ENCODE data around the gene EME1.

The EME1 gene

DNA sequence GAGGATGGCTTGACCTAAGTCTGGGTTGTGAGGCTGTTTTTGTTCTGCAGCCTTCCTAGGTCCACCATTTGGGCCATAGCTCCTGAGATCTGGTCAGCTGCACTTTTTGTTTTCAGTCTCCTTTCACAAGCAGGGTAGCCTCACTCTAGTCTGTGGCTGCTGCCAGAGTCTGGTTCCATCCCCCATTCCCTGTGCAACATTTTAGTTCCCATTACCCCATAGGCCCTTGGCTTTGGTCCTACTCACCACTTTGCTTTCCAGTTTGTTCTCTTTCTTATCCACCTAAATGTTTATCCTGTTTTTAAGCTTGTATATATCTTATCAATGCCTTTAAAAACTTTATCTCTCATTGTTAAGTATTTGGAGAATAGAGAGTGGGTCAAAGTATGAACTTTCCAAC lies 33.6 kb upstream of the EME1 start:
- Histone ChIP-seq H3K4me1 (no peaks in the 10 kb centered on the region), H3K27me3 (0 out of 2 replicates have a peak, but pooled peaks cover 5% of the 10 kb centered on the region), H3K9me3 (no peaks in the 10 kb centered on the region), H3K36me3 (no peaks in the 10 kb centered on the region), H3K4me3 (ENCODE audit: low read depth, low read length) (no peak overlapping the region)
- DNase-seq = no peak
- TF ChIP-seq, protein P1, sequence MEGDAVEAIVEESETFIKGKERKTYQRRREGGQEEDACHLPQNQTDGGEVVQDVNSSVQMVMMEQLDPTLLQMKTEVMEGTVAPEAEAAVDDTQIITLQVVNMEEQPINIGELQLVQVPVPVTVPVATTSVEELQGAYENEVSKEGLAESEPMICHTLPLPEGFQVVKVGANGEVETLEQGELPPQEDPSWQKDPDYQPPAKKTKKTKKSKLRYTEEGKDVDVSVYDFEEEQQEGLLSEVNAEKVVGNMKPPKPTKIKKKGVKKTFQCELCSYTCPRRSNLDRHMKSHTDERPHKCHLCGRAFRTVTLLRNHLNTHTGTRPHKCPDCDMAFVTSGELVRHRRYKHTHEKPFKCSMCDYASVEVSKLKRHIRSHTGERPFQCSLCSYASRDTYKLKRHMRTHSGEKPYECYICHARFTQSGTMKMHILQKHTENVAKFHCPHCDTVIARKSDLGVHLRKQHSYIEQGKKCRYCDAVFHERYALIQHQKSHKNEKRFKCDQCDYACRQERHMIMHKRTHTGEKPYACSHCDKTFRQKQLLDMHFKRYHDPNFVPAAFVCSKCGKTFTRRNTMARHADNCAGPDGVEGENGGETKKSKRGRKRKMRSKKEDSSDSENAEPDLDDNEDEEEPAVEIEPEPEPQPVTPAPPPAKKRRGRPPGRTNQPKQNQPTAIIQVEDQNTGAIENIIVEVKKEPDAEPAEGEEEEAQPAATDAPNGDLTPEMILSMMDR (IDR thresholded peaks at IDR 0.05; ENCODE audit: low read depth, low read length) = no peak

DNA sequence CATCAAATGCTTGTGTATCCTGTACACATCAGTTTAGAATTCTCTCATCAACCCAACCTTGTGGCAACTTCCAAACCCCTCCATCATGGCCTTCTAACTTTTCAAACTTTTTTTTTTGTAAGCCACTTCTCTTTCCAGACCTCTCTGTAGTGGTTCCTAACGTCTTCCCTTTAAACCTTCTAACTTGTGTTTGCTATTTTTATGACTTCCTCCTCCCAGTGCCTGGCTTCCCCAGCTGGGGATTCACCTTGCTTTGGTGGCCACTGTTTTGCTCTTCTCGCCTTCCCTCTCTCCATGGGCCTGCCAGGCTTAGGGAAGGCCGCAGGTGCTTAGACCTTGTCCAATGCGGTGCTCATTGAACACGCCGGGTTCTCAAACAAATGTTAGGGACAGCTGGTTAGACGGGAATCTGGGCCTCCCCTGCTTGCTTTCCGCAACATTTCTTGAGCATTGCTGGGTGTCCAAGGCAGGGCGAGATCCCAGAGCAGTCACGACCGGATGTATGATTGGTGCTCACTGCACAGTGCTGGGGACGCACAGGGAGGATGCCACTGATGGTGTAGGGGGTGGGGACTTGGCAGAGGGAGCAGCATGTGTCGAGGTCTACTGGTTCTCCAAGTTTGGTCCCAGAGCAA lies 28.2 kb upstream of the EME1 start:
- no peak for DNase-seq
- H3K4me3 ChIP-seq (ENCODE audit: low read depth, low read length) = no peak overlapping the region
- peaks cover 3% of the 10 kb centered on the region; the same call in 1 of the 2 replicates for H3K27me3 ChIP-seq
- no peaks in the 10 kb centered on the region for H3K9me3 ChIP-seq
- TF ChIP-seq, protein P1 (IDR thresholded peaks at IDR 0.05; ENCODE audit: low read depth, low read length) = no peak
- H3K4me1 ChIP-seq = peaks cover 3% of the 10 kb centered on the region; the same call in 1 of the 2 replicates
- no peaks in the 10 kb centered on the region for H3K36me3 ChIP-seq

DNA sequence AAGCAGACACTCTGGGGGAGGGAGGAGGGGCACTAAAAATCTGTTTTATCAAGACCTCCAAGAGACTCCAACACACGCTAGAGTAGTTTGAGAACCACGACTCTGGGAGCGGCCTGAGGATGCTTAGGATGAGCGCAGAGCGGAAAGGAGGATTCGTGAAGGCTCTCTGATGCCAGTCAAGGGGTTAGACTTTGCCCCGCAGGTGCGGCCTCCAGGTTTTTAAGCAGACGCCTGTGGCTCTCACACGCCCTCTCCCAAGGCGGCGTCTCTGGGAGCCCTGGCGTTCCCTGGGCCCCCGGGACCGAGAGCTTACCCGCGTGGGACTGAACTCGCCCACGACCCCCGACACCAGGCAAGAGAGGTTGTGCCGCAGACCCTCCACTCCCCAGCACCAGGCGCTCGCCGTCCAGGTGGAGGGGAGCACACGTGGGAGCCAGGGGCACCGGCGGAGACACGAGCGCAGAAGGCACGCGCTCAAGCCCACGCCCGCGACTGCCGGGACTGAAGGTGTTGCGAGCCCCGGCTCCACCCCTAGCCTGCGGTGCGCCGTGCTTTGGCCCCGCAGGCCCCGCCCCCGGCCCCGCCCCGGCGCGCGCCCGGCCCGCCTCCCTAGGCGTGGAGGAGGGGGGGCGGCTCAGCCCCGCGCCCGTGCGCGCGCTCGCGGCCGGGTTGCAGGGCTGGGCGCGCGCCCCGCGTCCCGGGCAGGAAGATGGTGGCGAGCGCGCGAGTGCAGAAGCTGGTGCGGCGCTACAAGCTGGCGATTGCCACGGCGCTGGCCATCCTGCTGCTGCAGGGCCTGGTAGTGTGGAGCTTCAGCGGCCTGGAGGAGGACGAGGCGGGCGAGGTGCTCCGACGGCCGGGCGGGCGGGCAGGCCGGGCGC lies 27.4 kb upstream of the EME1 start, which contains the start of gene XYLT2:
XYLT2 (plus strand) TSS at position 695 of the 881 bp plus-strand sequence; CDS start at position 710, 15 bp downstream.
- H3K9me3 ChIP-seq = no peaks in the 10 kb centered on the region
- H3K4me3 ChIP-seq (ENCODE audit: low read depth, low read length) = peak within 1 kb of the TSS; percentile 77
- peaks cover 3% of the 10 kb centered on the region; the same call in 1 of the 2 replicates for H3K4me1 ChIP-seq
- no peaks in the 10 kb centered on the region for H3K36me3 ChIP-seq
- TF ChIP-seq, protein P1 (IDR thresholded peaks at IDR 0.05; ENCODE audit: low read depth, low read length) = no peak
- peaks cover 3% of the 10 kb centered on the region; the same call in 1 of the 2 replicates for H3K27me3 ChIP-seq
- DNase-seq = peak; percentile 94

DNA sequence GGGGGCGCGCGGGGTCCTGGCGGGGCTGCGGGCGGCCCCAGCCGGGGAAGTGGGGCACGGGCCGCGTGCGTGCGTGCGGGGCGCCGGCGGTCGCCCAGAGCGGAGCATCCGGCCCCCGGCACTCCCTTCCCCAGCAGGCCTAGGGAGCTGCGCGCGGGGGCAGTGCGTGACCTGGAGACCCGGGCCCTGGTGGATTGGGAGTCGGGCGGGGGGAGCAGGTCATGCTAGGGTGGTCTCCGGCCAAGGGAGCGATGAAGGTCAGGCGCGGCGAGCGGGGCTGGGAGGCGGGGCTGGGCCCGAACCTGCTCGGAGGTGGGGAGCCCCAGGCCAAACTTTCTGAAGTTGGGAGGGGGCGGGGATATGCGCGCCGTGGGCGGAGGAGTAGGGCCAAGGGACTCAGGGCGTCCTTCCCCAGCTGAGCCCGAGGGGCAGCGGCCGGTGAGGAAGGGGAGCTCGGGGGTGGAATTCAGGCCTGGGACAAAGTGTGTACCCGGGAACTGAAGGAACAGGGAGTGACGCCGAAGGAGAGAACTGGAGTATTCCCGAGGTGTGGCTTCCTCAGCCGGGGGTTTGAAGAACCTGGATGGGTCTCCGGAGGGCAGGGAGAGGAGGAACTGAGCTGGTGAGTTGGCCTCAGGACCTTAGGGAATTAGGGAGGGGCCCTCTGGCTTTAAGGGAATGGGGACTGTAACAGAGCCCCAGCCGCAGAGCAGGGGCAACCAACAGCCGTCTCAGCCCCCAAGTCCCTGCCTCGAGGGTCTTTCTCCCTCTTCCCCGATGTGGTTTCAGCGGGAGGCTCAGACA lies 26.5 kb upstream of the EME1 start:
- peaks cover 3% of the 10 kb centered on the region; the same call in 1 of the 2 replicates for H3K27me3 ChIP-seq
- TF ChIP-seq, protein P1 (IDR thresholded peaks at IDR 0.05; ENCODE audit: low read depth, low read length) = no peak
- DNase-seq = no peak
- H3K36me3 ChIP-seq = no peaks in the 10 kb centered on the region
- no peaks in the 10 kb centered on the region for H3K9me3 ChIP-seq
- H3K4me3 ChIP-seq (ENCODE audit: low read depth, low read length) = peak overlapping the region; percentile 77
- H3K4me1 ChIP-seq = peaks cover 3% of the 10 kb centered on the region; the same call in 1 of the 2 replicates

DNA sequence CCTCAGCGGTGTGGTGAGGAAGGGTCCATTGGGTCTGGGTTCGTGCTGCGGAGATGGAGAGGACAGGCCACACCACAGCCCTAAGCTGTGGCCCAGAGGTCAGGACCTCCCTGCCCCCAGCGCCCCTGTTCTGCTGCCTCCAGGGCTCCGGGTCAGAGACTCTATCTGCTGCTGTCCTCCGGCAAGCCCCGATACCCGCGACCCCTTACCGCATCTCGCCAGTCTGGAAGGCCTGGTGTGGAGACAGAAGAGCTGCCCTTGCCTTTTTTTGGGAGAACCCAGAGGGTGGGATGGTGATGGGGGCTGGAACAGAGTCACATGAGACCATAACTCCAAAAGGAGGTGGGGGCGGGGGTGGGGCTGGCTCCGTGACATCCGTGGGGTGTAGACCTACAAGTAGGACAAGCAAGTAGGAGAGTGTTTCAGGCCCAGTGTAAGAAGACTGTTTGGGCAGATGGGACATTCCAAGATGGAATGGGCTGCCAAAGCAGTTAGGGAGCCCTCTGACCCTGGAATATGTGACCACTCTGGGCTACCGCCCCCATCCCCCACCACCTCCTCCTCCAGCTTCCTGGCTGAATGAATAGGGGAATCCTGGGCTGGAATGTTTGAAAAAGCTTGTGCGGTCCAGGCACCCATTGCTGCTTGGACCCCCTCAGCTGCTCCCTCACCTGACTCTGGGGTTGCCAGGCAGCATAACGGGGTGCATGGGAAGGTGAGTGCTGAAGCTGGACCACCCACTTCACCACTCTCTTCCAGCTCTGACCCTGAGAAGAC lies 25.7 kb upstream of the EME1 start:
- TF ChIP-seq, protein P1 (IDR thresholded peaks at IDR 0.05; ENCODE audit: low read depth, low read length) = no peak
- Histone ChIP-seq H3K9me3 (no peaks in the 10 kb centered on the region), H3K4me3 (ENCODE audit: low read depth, low read length) (peak overlapping the region; percentile 77), H3K27me3 (peaks cover 3% of the 10 kb centered on the region; the same call in 1 of the 2 replicates), H3K4me1 (peaks cover 3% of the 10 kb centered on the region; the same call in 1 of the 2 replicates), H3K36me3 (no peaks in the 10 kb centered on the region)
- no peak for DNase-seq
